ENCODE measurements around the gene CFAP100.

GRCh38 chr3:126401611-126402160 lies 7.0 kb downstream of the CFAP100 start:
- TF ChIP-seq EZH2 (IDR thresholded peaks at IDR 0.05), result no peak
- TF ChIP-seq POLR2AphosphoS5 (IDR thresholded peaks at IDR 0.05; ENCODE audit: borderline replicate concordance, low read depth, low read length), result no peak

Measured in SK-N-MC (cell line).